A172 (cell line): ENCODE results near the gene ADI1. TPM values are rescaled to one million over a fixed set of nuclear protein-coding genes. Genes with fewer than 3 reads are reported as not detected.

Experiments
- DNase-seq: peaks from one replicate; pipeline ENCODE4 v3.0.0-alpha.2; 2015; ENCODE audit warnings: low spot score
- total RNA-seq: library from RNA; depleted of rRNA; stranded (reverse); fragments of >200 nt; shearing (Covaris generic); gene quantifications from 2 replicates; pipeline ENCODE4 v1.2.3, GENCODE V29; 2014; rRNA removed

The ADI1 gene, protein sequence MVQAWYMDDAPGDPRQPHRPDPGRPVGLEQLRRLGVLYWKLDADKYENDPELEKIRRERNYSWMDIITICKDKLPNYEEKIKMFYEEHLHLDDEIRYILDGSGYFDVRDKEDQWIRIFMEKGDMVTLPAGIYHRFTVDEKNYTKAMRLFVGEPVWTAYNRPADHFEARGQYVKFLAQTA
- 70.9 and 102 TPM in 2 replicates for total RNA-seq

DNA sequence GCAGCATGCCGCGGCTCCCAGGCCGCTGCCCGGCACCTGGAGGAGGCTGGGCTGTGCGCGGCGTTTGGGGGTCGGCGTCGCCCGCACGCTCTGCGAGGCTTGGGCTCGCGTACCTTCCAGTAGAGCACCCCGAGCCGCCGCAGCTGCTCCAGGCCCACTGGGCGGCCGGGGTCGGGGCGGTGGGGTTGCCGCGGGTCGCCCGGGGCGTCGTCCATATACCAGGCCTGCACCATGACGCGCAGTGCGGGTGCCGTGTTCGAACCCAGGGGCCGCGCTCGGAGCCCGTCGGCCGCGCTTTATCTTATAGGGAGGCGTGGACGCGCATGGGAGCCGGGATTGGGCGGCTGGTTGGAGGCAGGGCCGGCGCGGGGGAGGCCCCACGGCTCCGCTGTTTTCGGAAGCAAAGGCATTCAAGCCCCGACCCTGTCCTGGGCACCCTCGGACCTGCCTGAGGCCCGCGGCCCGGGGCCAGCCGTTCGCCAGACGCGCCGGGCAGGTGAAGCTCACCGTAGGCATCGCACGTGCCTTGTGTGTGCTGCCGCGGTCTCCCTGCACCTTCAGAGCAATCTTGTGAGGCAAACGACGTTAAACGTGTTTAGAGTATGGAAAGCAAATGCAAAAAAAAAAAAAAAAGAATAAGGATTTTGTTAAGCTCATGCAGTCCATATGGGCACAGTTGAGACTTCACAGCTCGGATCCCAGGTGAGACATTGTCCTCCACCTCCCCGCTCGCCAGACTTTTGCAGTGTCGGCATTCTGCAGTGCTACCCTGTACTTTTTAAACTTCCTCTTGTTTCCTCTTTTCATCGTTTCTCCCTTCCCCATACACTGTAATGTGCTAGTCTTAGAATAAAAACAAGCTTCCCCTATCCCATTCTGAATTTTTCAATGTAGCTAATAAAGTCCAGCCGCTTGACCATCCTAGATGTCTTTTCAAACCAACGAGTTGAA lies at the start of gene ADI1:
Gene ADI1, minus strand, starts transcription at position 277 of the 951 bp plus-strand sequence. Its CDS starts 44 bp downstream, at position 233.
- DNase-seq = peak; percentile 65

DNA sequence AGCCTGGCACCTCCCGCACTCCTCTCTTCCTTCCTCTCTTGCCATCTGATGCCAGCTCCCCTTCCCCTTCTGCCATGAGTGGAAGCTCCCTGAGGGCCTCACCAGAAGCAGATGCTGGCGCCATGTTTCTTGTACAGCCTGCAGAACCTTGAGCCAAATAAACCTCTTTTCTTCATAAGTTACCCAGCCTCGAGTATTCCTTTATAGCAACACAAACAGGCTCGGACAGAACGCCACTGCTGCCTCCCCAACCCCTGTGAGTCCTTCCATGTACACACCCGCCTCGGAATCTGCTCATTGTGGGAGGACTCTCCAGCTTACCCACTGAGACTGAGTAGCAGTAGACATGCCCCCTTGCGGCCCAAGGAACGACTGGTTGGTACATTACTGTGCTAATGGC lies 47.5 kb upstream of the ADI1 start:
- no peak for DNase-seq

DNA sequence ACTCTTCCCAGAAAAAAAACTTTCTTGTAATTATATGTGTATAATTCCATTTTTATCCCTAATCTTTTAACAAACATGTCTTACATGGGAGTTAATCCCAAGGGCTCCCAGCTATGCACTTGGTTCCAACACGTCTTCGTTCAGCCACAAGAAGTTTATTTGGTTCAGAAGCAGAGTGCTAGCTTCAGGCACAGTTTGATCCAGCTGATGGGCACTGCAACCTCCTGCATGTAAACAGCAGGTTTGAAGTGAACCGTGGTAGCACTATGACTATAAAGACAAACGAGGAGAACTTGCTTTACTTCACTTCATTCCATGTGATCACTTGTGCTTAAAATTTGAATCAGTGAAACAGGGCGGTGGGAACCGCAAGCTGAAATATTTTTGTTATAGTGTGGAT lies 45.8 kb upstream of the ADI1 start:
- DNase-seq = no peak

DNA sequence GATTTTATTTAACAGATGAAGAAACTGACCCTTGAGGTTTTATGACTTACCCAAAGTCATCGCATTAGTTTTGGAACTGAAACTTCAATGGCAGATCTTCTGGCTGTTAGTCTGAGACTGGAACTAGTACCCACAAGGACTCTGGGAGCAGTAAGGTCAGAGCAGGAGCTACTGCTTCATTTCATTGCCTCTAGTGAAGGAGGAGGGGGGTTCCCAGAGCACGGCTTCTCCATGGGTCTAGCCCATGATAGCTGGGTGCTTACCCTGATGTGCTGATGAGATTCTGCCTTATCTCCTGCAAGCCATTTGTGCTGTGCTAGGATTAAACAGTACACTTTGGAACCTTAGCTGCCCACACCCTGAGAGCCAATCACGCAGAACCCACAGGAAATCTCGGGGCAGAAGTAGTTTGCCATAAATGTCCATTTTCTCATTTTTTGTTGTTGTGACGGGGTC lies 44.2 kb upstream of the ADI1 start:
- no peak for DNase-seq

DNA sequence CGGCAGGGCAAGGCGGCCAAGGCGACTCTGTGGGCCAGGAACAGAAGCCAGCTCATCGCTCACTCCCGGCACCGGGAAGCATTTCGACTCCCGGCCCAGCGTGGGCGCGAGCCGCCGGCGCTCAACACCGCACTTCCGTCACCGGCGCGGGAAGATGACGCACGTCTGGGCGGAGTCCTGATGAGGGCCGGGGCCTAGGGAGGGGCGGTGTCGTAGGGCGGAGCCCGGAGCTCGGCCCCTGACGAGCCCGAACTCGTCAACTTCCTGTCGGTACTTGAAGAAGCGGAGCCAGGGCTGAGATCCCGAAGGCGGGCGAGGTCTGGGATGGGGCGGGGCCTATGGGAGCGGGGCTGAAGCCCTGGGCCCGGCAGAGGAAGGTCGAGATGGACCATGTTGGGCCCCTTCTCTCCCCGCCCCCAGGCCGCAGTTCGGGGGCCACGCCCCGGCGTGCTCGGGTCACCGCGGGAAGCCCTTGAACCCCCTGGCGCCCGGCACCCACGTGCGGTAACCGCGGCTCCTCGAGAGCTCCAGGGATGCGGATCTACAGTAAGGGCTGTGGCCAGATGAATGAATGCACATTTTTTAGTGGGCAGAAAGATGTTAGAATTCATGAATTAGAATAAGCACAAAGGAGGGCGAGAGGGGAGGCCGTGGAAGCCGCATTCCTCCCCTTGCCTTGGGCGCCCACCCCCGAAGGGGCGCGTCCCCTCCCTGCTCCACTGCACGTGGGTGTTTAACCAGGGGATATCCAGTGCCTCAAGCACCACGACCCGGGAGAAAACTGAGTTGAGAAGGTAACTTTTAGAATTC lies 39.1 kb upstream of the ADI1 start, which contains the start of gene RNASEH1:
Gene RNASEH1, minus strand, starts transcription at position 129 of the 810 bp plus-strand sequence. Its CDS starts 73 bp downstream, at position 56.
- DNase-seq = peak; percentile 97

DNA sequence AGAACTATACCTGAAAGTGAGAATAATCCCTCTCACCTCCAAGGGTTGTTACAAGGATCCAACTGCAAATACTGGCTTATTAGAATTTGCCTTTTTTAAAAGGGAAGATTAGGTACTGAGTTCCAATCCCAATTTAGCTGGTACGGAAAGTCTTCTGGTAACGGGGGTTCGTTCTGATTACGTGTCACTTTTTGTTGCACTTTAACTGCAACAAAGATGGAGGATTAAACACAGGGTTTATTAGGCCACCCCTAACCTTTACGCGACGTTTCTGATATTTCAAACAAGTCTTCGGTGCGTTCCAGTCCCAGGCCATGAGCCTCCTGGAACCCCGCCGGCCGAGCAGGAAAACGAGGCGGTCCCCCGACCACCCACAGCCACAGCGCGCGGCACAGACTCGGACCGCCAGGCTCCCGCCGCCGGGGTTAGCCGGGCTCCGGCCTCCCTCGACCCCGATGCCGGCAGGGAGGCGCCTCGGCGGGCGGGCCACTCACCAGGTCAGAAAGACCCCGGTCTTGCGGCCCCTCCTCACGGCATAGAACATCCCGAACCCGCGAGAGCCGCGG lies 38.4 kb upstream of the ADI1 start:
- DNase-seq = peak; percentile 11

DNA sequence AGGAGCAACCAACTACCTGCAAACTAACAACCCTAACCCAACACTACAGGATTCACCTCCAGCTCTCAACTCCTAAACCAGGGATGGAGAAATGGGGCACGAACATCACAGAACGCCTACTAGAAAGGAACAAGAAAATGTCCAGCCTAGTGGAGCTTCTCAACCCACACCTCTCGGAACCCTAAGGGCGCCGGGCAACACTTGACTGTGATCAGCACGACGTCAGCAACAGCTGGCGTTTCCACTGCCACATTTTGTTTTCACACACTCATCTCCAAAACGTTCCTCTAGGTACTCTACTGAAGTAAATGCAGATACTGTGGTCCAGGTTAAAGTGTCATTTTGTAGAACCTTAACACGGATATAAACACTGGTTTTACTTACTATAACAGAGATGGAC lies 34.6 kb upstream of the ADI1 start:
- no peak for DNase-seq

DNA sequence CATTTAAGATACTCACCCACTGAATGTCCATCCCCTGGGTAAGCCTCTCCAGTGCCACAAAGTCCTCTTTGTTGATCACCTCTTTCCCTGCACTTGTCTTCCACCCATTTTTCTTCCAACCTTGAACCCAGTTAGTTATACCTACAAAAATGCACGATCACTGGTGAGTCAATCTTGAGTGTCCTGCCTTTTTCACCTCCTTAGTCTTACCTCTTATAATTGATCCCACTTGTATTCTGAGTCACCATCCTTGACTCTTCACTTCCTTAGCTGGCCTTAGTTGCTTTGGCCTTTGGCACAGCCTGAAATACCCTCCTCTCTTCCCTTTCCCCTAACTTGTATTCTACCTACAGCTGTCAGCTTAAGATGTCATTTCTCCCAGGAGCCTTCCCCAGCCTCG lies 28.6 kb upstream of the ADI1 start:
- DNase-seq = no peak

DNA sequence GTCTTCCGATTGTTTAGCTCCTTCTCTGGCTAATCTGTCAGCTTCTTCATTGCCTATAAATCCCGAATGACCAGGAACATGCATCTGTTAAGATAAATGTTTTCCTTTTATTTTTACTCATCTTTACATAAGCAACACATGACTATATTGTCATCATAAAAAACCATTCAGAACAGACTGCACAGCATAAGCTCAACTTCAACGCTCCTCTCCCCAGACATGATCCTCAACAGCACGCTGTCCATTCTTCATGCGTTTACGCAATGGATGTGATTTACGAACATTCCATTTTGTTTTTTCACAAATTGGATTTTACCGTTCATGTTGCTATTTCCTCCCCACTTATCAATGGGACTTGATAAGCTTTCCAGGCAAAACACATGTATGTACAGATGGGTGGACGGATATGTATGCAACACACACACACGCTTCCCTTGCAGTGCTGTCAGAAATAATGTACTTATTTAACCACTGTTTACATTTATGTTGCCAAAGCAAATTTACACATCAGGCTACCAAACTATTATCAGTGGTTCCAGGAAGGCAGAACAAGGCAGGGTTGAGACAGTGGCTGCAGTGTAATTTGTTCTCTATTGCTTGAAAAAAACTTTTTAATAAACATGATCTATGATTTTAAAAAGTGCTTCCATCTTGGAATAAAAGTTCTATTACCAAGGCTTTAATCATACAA lies 26.6 kb upstream of the ADI1 start:
- no peak for DNase-seq

DNA sequence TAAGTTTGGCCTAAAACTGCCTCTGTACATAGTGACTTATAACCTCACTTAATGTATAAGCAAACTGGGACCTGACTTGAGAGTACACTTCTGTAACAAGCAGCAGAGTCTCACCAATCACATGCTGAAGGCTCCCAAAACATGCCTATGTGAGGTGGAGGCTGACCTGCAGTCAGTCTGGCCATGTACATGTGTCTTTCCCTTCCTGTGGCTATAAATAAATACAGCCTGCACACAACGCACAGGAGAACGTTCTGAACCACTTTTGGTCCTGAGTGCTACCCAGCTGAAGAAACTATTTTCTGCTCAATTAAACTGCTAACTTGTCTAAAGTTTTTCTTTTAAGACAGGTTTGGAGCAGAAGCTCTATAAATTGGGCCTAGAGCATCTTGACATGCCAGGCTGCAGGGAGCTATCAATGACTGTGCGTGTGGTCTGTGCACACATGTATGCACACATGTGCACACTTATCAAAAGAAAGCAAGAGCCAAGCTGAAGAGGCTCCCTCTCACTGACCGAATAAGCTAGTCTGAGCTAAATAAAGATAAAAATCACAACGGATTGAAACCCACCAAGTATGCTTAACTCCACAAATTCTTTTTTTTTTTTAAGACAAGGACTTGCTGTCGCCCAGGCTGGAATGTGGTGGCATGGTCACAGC lies 23.8 kb upstream of the ADI1 start:
- no peak for DNase-seq

DNA sequence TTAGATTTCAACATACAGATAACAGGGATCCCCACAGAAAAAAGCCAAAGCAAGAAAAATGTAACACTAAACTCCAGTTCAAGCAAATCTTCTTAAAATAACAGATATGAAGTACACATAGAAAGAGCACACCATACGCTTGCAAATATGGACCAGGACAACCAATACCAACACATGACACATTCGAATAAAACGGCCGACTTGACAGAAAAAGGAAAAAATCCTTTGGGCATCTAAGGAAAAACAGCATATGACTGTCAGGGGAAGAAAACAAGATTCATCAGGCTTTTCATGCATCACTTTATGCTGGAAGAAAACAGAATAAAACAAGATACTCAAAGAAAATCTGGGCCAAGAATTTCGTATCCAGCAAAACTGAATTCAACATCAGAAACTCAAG lies 22.8 kb upstream of the ADI1 start:
- no peak for DNase-seq

DNA sequence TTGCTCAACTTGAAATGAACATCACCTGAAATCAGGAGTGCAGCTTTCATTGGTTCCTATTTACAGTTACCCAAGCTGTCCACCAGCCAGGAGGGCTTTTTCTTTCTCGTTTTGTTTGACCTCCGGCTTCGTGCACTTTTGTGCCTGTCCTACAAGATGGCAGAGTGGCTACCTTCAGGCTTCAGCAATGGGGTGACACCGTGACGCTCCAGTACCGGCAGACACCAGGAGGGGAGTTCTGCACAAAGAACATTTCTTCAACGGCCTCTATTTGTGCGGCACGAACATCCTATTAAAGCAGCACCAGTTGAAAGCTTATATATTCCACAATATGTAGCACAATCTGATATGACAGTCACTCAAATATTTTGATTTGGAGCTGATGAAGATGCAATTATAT lies 20.5 kb upstream of the ADI1 start:
- DNase-seq = no peak

DNA sequence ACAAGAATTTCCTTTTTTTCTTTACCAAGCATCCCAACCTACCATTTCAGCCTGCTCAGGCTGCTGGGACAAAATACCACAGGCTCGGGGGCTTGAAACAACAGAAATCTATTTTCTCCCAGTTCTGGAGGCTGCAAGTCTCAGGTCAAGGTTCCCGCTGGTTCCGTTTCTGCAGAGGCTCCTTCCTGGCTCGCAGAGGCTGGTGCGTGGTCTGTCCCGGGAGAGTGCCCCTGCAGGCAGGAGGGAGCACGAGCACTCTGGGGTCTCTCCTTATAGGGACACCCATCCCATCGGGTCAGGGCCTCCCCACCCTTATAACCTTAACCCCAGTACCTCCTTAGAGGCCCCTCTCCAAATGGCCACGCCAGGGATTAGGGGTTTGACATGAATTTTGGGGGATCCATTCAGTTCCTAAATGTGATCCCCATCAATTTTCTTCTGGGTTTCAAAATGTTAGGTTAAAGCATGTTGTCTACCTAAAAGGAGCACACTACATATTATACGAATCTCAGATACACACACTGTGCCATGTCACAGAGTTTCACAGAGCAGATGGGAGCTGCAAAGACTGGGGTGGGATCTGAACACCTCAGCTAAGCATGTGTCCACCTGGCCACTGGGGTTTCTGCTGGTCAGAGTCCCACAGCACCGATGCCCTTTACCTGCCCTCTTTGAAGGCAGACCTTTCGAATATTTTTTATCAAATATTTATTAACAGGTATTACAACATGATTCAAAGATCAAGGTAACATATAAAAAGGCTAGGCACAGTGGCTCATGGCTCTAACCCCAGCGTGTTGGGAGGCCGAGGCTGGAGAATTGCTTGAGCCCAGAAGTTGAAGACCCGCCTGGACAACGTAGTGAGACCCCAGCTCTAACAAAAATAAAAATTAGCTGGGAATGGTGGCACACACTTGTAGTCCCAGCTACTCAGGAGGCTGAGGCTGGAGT lies 17.6 kb upstream of the ADI1 start:
- DNase-seq = peak; percentile 61

DNA sequence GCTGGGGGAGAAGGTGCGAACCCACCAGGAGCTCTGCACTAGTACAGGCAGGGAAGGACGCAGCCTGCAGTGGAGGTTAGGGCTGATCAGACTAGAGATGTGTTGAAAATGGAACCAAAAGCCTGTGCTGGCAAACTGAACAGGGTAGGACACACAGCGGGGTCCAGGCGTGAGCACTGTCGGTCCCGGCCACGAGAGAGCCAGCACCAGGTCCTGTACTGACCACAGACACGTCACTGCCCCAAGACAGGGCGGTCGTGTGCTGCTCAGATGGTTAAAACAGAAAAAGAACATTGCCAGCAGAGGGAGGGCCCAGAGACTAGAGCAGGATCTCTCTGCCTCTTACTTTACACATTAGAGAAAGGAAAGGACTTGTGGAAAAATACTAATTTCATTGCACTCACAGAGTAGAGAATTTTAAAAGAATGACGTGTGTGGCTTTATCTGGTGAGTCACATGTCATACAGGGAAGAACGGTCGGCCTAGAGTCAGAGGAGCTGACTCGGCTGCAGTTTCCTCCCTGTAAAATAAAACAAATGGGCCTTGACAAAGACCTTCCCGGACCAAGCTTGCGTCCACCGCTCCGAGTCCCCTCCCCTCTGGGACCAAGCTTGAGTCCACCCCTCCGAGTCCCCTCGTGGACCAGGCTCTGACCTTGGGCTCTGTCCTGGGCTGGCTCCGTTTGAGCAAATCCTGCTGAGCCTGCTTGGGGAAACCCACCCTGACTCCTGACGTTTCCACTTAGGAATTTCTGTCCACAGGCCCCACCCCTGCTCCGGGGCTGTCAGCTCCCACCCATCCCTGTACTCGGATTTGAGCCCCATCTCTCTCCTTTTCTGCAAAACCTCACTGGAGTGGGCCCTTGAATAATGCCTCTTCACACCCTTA lies 16.7 kb upstream of the ADI1 start:
- DNase-seq = peak; percentile 93

DNA sequence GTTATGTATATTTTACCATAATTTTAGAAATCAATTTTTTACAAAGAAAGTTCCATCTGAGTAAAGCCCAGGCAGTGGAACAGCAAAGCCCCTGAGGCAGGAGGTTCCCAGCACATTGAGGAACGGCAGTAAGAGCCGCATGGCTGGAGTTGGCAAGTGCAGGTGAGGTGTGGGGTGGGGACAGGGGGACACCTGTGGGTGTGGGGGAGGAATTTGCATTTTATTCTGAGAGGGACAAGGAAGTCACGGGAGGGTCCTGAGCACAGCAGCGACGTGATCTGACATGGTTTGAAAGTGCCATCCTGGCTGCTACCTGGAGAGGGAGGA lies 16.1 kb upstream of the ADI1 start:
- no peak for DNase-seq

DNA sequence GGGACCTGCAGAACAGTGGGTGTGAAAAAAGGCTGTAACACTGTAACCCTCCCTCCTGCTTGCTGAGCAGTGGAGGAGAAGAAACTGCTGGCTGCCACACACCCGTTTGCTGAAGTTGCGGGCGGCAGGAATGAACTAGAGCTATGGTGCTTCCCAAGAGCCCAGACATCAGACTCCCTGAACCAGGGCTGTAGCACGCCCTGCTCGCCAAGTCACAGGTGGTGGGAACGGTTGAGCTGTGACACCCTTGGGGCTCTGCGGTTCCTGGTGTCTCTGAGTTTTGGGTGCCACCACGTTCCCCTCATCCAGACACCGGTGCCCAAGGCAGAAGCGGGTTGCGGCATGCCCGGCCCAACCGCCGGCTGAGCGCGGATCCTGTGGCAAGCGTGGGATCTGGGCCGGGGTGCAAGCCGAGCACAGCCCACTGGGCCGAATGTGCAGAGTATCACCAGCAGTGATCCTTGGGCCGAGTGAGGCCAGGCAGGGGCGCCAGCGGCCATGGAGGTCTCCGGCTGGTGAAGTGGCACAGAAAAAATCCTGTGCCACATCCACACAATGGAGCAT lies 15.0 kb upstream of the ADI1 start:
- DNase-seq = no peak

DNA sequence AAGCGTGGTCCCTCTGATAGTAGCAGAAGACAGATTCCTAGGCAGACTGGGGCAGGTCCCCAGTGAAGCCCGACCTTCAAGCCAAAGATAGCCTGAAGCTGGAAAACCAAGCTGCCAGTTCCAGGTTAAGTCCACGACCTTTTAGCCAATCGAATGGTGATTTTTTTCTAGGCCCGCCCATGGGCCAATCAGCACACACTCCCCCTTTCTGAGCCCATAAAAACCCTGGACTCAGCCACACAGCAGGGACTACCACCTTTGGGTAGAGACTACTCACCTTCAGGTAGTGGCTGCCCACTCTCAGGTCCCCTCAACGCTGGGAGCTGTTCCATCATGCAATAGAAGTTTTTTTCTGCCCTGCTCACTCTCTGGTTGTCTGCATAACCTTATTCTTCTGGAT lies 14.5 kb upstream of the ADI1 start:
- DNase-seq = no peak

DNA sequence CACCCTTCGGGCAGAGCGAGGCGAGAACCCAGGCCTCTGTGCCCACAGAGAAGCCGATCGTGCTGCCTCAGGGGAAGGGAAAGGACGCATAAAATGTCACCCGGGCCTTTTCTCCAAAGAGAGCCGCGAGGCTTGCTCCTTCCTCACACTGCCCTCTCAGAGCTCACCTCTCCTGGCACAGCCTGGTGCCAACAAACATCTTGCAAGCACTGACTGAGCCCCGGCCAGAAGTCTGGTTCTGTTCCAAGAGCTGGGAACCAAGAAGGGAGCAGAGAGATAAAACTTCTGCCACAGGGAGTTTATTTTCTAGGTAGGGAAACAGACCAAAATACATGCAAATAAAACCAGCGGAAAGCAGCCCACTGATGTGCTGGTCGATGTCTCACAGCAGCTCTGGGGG lies 13.6 kb upstream of the ADI1 start:
- no peak for DNase-seq
